ENCODE results near the gene ATP10D.
"Not testable (repeated sequence)": the region's sequence is repeated elsewhere in the genome, so short reads cannot be mapped to it uniquely, and the experiment has no call there.

ATP10D gene

GRCh38 chr4:47543331-47543730 is 58.3 kb downstream of the ATP10D start:
- Histone ChIP-seq H4K20me1 (ENCODE audit: insufficient read depth, low read length) (no peaks in the 10 kb centered on the region), H3K9me3 (ENCODE audit: low read length) (no peaks in the 10 kb centered on the region), H3K4me1 (ENCODE audit: insufficient read depth, low read length, severe bottlenecking) (no peaks in the 10 kb centered on the region), H3K4me2 (ENCODE audit: low read length) (no peak overlapping the region), H3K27ac (ENCODE audit: low read depth, low read length, poor library complexity, severe bottlenecking) (no peak overlapping the region), H2AFZ (ENCODE audit: low read length) (no peak overlapping the region), H3K36me3 (ENCODE audit: insufficient read depth, low read length) (no peaks in the 10 kb centered on the region), H3K27me3 (ENCODE audit: insufficient read depth, low read length) (no peaks in the 10 kb centered on the region), H3K9me2 (ENCODE audit: low read depth, low read length) (no peaks in the 10 kb centered on the region), H3K79me2 (ENCODE audit: insufficient read depth, low read length) (no peaks in the 10 kb centered on the region), H3K9ac (ENCODE audit: low read length) (no peak overlapping the region), H3F3A (ENCODE audit: insufficient read depth, low read length) (no peaks in the 10 kb centered on the region), H3K4me3 (ENCODE audit: low read depth, low read length, poor library complexity, severe bottlenecking) (no peak overlapping the region)
- TF ChIP-seq EZH2 (IDR thresholded peaks at IDR 0.05; ENCODE audit: borderline replicate concordance, low read length), result no peak
- TF ChIP-seq, protein P1, sequence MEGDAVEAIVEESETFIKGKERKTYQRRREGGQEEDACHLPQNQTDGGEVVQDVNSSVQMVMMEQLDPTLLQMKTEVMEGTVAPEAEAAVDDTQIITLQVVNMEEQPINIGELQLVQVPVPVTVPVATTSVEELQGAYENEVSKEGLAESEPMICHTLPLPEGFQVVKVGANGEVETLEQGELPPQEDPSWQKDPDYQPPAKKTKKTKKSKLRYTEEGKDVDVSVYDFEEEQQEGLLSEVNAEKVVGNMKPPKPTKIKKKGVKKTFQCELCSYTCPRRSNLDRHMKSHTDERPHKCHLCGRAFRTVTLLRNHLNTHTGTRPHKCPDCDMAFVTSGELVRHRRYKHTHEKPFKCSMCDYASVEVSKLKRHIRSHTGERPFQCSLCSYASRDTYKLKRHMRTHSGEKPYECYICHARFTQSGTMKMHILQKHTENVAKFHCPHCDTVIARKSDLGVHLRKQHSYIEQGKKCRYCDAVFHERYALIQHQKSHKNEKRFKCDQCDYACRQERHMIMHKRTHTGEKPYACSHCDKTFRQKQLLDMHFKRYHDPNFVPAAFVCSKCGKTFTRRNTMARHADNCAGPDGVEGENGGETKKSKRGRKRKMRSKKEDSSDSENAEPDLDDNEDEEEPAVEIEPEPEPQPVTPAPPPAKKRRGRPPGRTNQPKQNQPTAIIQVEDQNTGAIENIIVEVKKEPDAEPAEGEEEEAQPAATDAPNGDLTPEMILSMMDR (IDR thresholded peaks at IDR 0.05; ENCODE audit: low read length), result no peak

DNA sequence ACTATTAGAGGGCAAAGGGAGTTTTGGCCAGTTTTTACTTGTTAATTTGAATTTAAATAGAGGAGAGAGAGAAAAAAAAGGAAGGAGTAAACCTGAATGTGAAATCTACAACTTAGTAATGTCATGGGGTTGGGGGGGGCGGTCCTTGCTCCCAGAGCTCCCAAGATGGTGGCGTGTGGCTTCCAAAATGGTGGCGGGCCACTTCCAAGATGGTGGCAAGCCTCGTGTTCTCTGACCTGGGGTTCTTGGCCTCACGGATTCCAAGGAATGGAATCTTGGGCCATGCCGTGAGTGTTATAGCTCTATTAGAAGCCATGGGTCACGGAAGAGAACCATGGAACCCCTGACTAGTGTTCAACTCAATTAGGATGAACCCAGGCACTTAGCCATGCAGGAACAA is 65.3 kb downstream of the ATP10D start:
- not testable (repeated sequence) for H3K36me3 ChIP-seq (ENCODE audit: insufficient read depth, low read length); H3K79me2 ChIP-seq (ENCODE audit: insufficient read depth, low read length); H3K9ac ChIP-seq (ENCODE audit: low read length); H3F3A ChIP-seq (ENCODE audit: insufficient read depth, low read length); H4K20me1 ChIP-seq (ENCODE audit: insufficient read depth, low read length); H3K4me3 ChIP-seq (ENCODE audit: low read depth, low read length, poor library complexity, severe bottlenecking); H3K4me2 ChIP-seq (ENCODE audit: low read length); H3K27me3 ChIP-seq (ENCODE audit: insufficient read depth, low read length); H3K9me3 ChIP-seq (ENCODE audit: low read length); H3K27ac ChIP-seq (ENCODE audit: low read depth, low read length, poor library complexity, severe bottlenecking); H3K4me1 ChIP-seq (ENCODE audit: insufficient read depth, low read length, severe bottlenecking); H2AFZ ChIP-seq (ENCODE audit: low read length); H3K9me2 ChIP-seq (ENCODE audit: low read depth, low read length)

DNA sequence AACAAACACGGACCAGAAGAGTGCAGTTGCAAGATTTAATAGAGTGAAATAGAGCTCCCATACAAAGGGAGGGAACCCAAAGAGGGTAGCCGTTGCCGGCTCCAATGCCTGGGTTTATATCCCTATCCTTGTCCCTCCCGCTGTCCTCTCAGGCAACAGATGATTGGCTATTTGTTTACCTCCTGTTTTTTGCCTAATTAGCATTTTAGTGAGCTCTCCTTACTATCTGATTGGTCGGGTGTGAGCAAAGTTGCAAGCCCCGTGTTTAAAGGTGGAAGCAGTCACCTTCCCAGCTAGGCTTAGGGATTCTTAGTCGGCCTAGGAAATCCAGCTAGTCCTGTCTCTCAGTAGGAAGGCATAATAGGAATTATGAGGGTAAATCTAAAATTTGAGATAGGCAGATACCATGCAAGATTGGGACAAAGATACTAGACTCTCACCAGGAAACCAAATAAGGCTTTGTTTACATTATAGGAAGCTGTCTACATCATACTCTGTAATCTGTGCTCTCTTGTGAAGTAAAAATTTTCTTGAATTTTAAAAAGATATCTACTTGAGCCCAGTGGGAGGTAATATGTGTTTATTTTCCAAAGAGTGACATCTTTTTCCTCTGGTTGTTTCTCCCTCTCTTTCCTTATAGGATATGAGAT is 65.9 kb downstream of the ATP10D start:
- H3K36me3 ChIP-seq (ENCODE audit: insufficient read depth, low read length), result no peaks in the 10 kb centered on the region
- H3K4me3 ChIP-seq (ENCODE audit: low read depth, low read length, poor library complexity, severe bottlenecking), result no peak overlapping the region
- no peak overlapping the region for H2AFZ ChIP-seq (ENCODE audit: low read length)
- H3K4me2 ChIP-seq (ENCODE audit: low read length), result no peak overlapping the region
- no peaks in the 10 kb centered on the region for H4K20me1 ChIP-seq (ENCODE audit: insufficient read depth, low read length)
- no peaks in the 10 kb centered on the region for H3K9me2 ChIP-seq (ENCODE audit: low read depth, low read length)
- no peaks in the 10 kb centered on the region for H3K27me3 ChIP-seq (ENCODE audit: insufficient read depth, low read length)
- TF ChIP-seq EZH2 (IDR thresholded peaks at IDR 0.05; ENCODE audit: borderline replicate concordance, low read length), result no peak
- TF ChIP-seq, protein P1 (IDR thresholded peaks at IDR 0.05; ENCODE audit: low read length), result no peak
- H3K27ac ChIP-seq (ENCODE audit: low read depth, low read length, poor library complexity, severe bottlenecking), result no peak overlapping the region
- H3K9me3 ChIP-seq (ENCODE audit: low read length), result no peaks in the 10 kb centered on the region
- no peak overlapping the region for H3K9ac ChIP-seq (ENCODE audit: low read length)
- no peaks in the 10 kb centered on the region for H3F3A ChIP-seq (ENCODE audit: insufficient read depth, low read length)
- no peaks in the 10 kb centered on the region for H3K79me2 ChIP-seq (ENCODE audit: insufficient read depth, low read length)
- no peaks in the 10 kb centered on the region for H3K4me1 ChIP-seq (ENCODE audit: insufficient read depth, low read length, severe bottlenecking)

- Histone ChIP-seq H3F3A (ENCODE audit: insufficient read depth, low read length) (no peaks in the 10 kb centered on the region), H3K27me3 (ENCODE audit: insufficient read depth, low read length) (no peaks in the 10 kb centered on the region), H3K9me3 (ENCODE audit: low read length) (no peaks in the 10 kb centered on the region), H3K4me1 (ENCODE audit: insufficient read depth, low read length, severe bottlenecking) (no peaks in the 10 kb centered on the region), H2AFZ (ENCODE audit: low read length) (no peak overlapping the region), H3K4me3 (ENCODE audit: low read depth, low read length, poor library complexity, severe bottlenecking) (no peak overlapping the region), H4K20me1 (ENCODE audit: insufficient read depth, low read length) (no peaks in the 10 kb centered on the region), H3K36me3 (ENCODE audit: insufficient read depth, low read length) (no peaks in the 10 kb centered on the region), H3K9ac (ENCODE audit: low read length) (no peak overlapping the region), H3K27ac (ENCODE audit: low read depth, low read length, poor library complexity, severe bottlenecking) (no peak overlapping the region), H3K9me2 (ENCODE audit: low read depth, low read length) (no peaks in the 10 kb centered on the region), H3K4me2 (ENCODE audit: low read length) (no peak overlapping the region), H3K79me2 (ENCODE audit: insufficient read depth, low read length) (no peaks in the 10 kb centered on the region)
- no peak for TF ChIP-seq EZH2 (IDR thresholded peaks at IDR 0.05; ENCODE audit: borderline replicate concordance, low read length)
- TF ChIP-seq, protein P1 (IDR thresholded peaks at IDR 0.05; ENCODE audit: low read length), result no peak
These were observed 66.6 kb downstream of the ATP10D start for GRCh38 chr4:47551682-47552081.

Data from OCI-LY1 (cell line).